ENCODE data around the gene GSTO2.

GSTO2 gene

GRCh38 chr10:104268713-104269645, at the start of gene GSTO2:
Gene GSTO2, plus strand, starts transcription at chr10:104269184. Its CDS starts 5,732 bp downstream, at chr10:104274916.
- peak; percentile 76 for DNase-seq (ENCODE audit: extremely low read depth, low read depth)

DNA sequence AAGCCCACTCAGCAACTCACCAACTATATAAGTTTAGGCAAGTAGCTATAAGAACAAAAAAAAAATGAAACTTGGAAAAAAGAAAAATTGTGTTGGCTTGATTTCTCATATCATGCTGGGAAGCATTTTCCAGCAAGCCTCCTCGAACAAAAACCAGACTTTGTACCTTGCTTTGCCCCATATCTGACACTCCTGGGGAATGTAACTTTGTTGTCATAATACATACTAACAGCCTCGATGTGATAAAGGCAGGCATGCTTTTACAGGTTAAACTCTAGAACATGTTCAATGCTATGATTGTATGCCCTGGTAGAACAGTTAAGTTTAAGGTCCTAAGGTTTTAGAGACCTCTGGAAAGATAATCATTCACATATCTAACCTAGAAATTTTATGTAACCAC, 48.5 kb upstream of the GSTO2 start:
- DNase-seq (ENCODE audit: extremely low read depth, low read depth), result no peak

More at GRCh38 chr10:104268713-104269645, at the start of gene GSTO2:
- TF ChIP-seq, protein P1, sequence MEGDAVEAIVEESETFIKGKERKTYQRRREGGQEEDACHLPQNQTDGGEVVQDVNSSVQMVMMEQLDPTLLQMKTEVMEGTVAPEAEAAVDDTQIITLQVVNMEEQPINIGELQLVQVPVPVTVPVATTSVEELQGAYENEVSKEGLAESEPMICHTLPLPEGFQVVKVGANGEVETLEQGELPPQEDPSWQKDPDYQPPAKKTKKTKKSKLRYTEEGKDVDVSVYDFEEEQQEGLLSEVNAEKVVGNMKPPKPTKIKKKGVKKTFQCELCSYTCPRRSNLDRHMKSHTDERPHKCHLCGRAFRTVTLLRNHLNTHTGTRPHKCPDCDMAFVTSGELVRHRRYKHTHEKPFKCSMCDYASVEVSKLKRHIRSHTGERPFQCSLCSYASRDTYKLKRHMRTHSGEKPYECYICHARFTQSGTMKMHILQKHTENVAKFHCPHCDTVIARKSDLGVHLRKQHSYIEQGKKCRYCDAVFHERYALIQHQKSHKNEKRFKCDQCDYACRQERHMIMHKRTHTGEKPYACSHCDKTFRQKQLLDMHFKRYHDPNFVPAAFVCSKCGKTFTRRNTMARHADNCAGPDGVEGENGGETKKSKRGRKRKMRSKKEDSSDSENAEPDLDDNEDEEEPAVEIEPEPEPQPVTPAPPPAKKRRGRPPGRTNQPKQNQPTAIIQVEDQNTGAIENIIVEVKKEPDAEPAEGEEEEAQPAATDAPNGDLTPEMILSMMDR (IDR thresholded peaks at IDR 0.05; ENCODE audit: low read depth, low read length), result no peak

DNA sequence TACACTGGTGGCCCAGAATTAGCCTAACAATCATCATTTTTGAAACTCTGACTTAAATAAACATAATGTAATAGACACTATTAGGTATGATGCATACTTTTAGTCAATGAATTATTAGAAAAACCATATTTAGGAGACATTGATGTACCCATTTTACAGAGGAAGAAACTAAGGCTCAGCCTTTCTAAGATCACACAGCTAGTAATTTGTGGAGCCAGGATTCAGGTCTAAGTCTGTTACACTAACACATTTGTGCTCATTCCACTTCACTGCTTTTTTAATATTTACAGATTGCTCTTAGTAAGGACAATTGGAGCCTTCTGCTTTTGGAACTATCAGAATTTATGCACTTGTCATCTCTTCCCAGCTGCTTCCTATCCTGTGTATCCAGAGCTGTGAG, 45.7 kb upstream of the GSTO2 start:
- DNase-seq (ENCODE audit: extremely low read depth, low read depth), result no peak

More for the DNA sequence above, 48.5 kb upstream of the GSTO2 start:
- TF ChIP-seq, protein P1 (IDR thresholded peaks at IDR 0.05; ENCODE audit: low read depth, low read length), result no peak

GRCh38 chr10:104230490-104230889, 38.5 kb upstream of the GSTO2 start:
- DNase-seq (ENCODE audit: extremely low read depth, low read depth), result no peak
- TF ChIP-seq, protein P1 (IDR thresholded peaks at IDR 0.05; ENCODE audit: low read depth, low read length), result no peak

More for the DNA sequence above, 45.7 kb upstream of the GSTO2 start:
- TF ChIP-seq, protein P1 (IDR thresholded peaks at IDR 0.05; ENCODE audit: low read depth, low read length), result no peak

DNA sequence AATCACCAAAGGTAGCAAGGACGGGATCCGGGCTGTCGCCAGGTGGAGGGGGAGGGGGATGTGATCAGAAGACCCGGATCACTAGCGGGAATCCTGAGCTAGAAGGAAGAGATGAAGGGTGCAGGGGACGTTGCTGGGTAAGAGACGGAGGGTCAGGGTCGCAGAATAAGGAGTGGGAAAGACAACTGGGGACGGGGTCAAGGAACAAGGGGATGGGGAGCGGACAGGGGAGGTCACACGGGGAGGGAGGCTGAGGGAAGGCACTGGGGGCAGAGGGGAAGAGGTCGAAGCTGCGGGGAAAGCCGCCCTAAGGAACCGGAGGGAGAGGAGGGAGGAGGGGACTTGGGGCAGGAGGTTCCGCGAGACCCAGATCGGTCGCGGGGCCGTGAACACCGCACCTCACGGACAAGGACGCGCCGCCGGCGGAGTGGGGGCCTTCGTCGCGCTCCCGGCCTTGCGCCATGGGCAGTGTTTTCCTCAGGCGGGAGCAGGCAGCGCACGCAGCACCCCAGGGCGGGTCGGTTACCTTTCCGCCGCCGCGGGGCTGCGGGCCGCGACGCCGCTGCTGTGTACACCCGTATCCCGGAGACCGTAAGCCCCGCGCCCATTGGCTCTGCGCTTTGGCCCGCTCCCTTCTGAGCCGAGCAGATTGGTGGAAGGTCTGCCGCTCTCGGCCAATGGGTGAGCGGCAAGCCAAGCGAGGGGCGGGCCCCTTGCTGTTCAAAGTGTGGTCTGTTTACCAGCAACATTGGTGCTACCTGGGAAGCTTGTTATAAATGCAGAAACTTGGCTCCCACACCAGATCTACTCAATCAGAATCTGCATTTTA, 37.0 kb upstream of the GSTO2 start, which contains the start of gene CFAP43:
TSS of gene CFAP43 (minus strand) at position 581 of the 829 bp plus-strand sequence. CDS start at position 463, 118 bp downstream.
- TF ChIP-seq, protein P1 (IDR thresholded peaks at IDR 0.05; ENCODE audit: low read depth, low read length), result no peak
- peak; percentile 83 for DNase-seq (ENCODE audit: extremely low read depth, low read depth)

DNA sequence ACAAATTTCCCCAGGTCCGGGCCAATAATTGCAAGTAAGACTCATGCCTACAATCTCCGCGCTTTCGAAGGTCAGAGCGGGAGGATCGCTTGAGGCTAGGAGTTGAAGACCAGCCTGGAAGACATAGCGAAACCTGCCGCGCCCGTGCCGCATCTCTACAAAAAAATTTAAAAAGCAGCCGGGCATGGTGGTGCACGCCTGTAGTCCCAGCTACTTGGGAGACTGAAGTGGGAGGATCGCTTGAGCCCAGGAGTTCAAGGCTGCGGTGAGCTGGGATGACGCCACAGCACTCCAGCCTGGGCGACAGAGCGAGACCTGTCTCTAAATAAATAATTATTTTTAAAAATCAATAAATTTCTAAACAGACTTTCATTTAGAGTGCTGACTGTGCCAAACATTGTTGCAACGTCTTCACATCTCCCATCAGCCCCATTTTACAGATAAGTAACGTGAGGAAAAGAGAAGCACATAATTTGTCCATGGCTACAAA, 36.3 kb upstream of the GSTO2 start:
- TF ChIP-seq, protein P1 (IDR thresholded peaks at IDR 0.05; ENCODE audit: low read depth, low read length), result no peak
- no peak for DNase-seq (ENCODE audit: extremely low read depth, low read depth)

Measured in AG09319 (cell line).